SK-MEL-5 (cell line): ENCODE data around the gene RAB11A. TPM values are rescaled to one million over a fixed set of nuclear protein-coding genes. Genes with fewer than 3 reads are reported as not detected.

ENCODE experiments used
- DNase-seq: peaks from one replicate; pipeline ENCODE4 v3.0.0-alpha.2; 2016; ENCODE audit warnings: low read depth, low spot score
- in situ Hi-C: cut with HindIII; loops from 2 replicates; pipeline ENCODE4 v1.10.0; 2016; ENCODE audit warnings: low sequenced_read_pairs, high pct_unique_total_duplicates, low pct_unique_long_range_greater_than_20kb
- total RNA-seq: library from RNA; depleted of rRNA; stranded (reverse); fragments of >200 nt; shearing (Covaris generic); gene quantifications from 2 replicates; pipeline ENCODE4 v1.2.3, GENCODE V29; 2014

The RAB11A gene
- total RNA-seq, 1 experiment from 2014 or later, result 283 TPM

DNA sequence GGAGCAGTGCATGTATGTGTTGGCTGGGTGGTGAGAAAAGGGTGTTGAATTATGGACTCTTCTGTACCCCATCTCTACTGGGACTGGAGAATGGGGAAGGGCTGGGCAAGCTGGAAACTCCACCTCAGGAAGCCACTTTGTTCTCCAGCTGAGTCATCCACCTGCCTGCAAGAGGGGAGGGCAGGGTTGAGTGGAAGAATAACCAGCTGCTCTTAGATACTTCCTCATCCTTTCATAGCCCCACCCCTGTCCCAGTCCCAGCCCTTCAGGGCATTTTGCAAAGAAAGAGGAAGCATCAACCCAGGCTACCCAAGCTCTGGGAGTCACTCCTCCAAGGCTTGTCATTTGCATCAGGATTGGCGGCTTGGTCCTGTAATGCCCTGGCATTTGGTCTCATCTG, 33.1 kb downstream of the RAB11A start:
- in situ Hi-C loops, result no loop called here
- no peak for DNase-seq

GRCh38 chr15:65903296-65904073, 34.2 kb downstream of the RAB11A start:
- no peak for DNase-seq
- in situ Hi-C loops, result no loop called here

GRCh38 chr15:65904301-65904700, 35.0 kb downstream of the RAB11A start:
- DNase-seq, result no peak
- in situ Hi-C loops, result no loop called here

- no peak for DNase-seq
- in situ Hi-C loops, result no loop called here
Measured at GRCh38 chr15:65906396-65906795, 37.1 kb downstream of the RAB11A start.

GRCh38 chr15:65907661-65908060, 38.4 kb downstream of the RAB11A start:
- in situ Hi-C loops, result no loop called here
- no peak for DNase-seq

DNA sequence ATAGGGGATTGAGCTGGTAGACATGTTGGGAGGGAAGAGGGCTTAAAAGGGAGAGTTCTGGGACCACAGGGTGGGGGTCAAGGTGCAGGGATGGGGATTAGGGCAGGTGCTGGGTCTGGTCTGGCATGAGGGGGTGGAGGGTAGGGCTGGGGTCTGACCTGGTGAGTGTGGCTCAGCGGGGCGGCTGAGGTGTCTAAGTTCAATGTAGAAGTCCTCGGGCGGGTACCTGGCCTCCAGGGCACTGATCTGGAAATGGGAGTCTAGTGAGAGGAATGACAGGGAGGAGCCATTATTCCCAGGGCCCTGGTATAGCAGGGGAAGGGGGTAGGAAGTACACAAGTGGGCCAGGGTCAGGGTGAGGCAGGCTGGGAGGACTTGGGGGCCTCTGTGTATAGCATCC, 39.6 kb downstream of the RAB11A start:
- in situ Hi-C loops, result no loop called here
- DNase-seq, result no peak

GRCh38 chr15:65909831-65910230, 40.5 kb downstream of the RAB11A start:
- in situ Hi-C loops, result no loop called here
- DNase-seq, result no peak

- DNase-seq, result no peak
- in situ Hi-C loops, result no loop called here
Measured at GRCh38 chr15:65910341-65910740, 41.0 kb downstream of the RAB11A start.

- in situ Hi-C loops, result no loop called here
- no peak for DNase-seq
Measured at GRCh38 chr15:65912235-65912634, 42.9 kb downstream of the RAB11A start.

- in situ Hi-C loops, result no loop called here
- DNase-seq, result no peak
Measured at GRCh38 chr15:65913631-65914199, 44.4 kb downstream of the RAB11A start.

GRCh38 chr15:65914386-65914785, 45.1 kb downstream of the RAB11A start:
- in situ Hi-C loops, result no loop called here
- DNase-seq, result no peak

- DNase-seq, result no peak
- in situ Hi-C loops, result no loop called here
Measured at GRCh38 chr15:65914981-65915925, 46.0 kb downstream of the RAB11A start.

DNA sequence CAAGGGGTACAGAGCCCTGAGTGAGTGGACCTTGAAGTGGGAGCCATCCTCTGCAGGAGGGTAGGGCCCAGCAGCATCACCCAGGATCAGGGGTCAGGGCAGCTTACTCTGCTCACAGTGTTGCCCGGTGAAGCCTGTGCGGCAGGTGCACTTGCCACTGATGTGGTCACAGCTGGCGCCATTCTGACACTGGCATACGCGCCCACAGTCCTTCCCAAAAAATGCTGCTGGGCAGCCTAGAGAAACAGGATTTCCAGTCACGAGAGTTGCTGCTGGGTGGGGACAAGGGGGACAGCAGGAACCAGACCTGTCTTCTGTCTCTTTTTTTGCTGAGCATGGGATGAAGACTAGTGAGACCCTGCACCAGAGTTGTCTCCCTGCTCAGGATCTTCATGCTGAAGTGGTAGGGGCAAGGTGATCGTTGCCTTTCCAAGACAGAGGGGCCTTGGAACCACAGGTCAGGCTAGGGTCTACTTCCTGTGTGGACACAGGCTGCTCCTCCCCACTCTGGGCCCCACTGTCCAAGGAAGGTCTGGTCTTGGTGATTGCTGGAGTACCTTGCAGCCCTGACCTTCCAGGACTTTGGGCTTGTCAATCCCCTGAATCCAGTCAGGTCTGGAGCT, 46.9 kb downstream of the RAB11A start:
- DNase-seq, result no peak
- in situ Hi-C loops, result no loop called here

GRCh38 chr15:65916664-65917406, 47.5 kb downstream of the RAB11A start:
- in situ Hi-C loops, result no loop called here

GRCh38 chr15:65917407-65917756, 48.1 kb downstream of the RAB11A start:
- in situ Hi-C loops, result no loop called here
- DNase-seq, result no peak

More at GRCh38 chr15:65916664-65917406, 47.5 kb downstream of the RAB11A start:
- peak; percentile 81 for DNase-seq

GRCh38 chr15:65917936-65918335, 48.6 kb downstream of the RAB11A start:
- DNase-seq, result no peak
- in situ Hi-C loops, result no loop called here

DNA sequence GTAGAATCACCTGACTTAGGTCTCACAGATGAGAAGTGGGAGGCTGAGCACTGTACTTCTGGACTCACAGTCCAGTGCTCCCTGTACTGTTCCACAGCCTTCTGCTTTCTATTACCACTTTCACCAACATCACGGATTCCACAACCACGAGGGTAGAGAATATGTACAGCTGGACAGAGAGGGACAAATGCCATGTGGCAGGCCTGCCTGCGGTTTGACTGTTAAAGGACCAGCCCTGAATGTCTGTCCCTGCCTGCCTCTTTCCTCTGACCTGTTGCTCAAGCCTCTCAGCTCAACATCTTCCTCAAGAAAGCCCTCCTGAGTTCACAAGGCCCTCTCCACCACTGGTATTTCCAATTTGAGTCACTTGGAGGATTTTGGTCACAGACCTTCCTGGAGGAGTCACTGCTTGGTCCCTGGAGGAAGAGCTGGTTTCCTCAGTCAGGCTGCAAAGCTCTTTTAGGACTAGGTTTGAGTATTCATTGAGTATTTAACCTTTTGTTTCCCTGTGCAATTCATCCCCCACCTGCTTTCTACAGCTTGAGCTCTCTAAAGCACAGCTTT, 49.1 kb downstream of the RAB11A start:
- DNase-seq, result no peak
- in situ Hi-C loops, result no loop called here
